Measurements from ENCODE around the gene KCNK3.

DNA sequence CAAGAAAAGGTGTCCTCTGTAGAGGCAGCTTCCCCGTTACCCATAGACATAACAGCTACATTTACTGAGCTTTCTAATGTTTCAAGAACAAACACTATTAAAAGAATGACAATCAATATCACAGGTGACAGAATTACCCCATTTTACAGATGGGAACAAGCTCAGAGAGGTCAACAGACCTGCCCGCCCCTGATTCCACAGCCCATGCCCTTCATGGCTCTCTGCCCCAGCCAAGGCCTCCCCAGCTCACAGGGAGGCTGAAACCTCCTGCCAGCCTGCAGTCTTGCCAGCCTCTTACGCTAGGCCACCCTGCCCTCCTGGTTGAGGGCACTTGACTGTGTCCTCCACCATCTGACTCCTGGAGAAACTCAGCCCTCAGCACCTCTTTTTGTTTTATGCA is 52.4 kb downstream of the KCNK3 start:
- TF ChIP-seq, protein P1, sequence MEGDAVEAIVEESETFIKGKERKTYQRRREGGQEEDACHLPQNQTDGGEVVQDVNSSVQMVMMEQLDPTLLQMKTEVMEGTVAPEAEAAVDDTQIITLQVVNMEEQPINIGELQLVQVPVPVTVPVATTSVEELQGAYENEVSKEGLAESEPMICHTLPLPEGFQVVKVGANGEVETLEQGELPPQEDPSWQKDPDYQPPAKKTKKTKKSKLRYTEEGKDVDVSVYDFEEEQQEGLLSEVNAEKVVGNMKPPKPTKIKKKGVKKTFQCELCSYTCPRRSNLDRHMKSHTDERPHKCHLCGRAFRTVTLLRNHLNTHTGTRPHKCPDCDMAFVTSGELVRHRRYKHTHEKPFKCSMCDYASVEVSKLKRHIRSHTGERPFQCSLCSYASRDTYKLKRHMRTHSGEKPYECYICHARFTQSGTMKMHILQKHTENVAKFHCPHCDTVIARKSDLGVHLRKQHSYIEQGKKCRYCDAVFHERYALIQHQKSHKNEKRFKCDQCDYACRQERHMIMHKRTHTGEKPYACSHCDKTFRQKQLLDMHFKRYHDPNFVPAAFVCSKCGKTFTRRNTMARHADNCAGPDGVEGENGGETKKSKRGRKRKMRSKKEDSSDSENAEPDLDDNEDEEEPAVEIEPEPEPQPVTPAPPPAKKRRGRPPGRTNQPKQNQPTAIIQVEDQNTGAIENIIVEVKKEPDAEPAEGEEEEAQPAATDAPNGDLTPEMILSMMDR (conservative IDR thresholded peaks at IDR 0.05 in 1 of 2, IDR thresholded peaks at IDR 0.05 in 1 of 2; ENCODE audit: low read depth in 1 of 2, low read length in 2 of 2), result no peak
- no peak for TF ChIP-seq EZH2 (IDR thresholded peaks at IDR 0.05; ENCODE audit: low read length, missing control alignments)
